Aorta (tissue), 5 donors: ENCODE data around the gene CRAMP1. TPM values are rescaled to one million over a fixed set of nuclear protein-coding genes. Genes with fewer than 3 reads are reported as not detected.

ENCODE experiments used
- ATAC-seq: fragments of 200-7000 bp; cut with Tn5 transposase; one replicate; pipeline ENCODE4 v1.9.1; 2022; ENCODE audit warnings: moderate library complexity; ENCODE audit not compliant: low FRiP score
- DNase-seq, 2 donors: peaks; one replicate each; pipeline ENCODE4 v3.0.0-alpha.2; 2020
- H3K27ac ChIP-seq, 2 donors: one replicate each; pipeline ENCODE4 v1.5.1; 2013; ENCODE audit warnings: low read length in 2 of 2, mild to moderate bottlenecking in 2 of 2, moderate library complexity in 2 of 2, control low read depth in 1 of 2, inconsistent platforms in 1 of 2, low read depth in 1 of 2
- H3K27me3 ChIP-seq, 2 donors: one replicate each; pipeline ENCODE4 v1.6.1; 2013; ENCODE audit warnings: control low read depth in 1 of 2, low read length in 1 of 2, mild to moderate bottlenecking in 1 of 2, moderate library complexity in 1 of 2; ENCODE audit not compliant: insufficient read depth in 2 of 2, control insufficient read depth in 1 of 2
- H3K36me3 ChIP-seq, 2 donors: one replicate each; pipeline ENCODE4 v1.6.1; 2013; ENCODE audit warnings: control low read depth in 1 of 2, low read length in 1 of 2, mild to moderate bottlenecking in 1 of 2; ENCODE audit not compliant: insufficient read depth in 2 of 2, control insufficient read depth in 1 of 2
- H3K4me1 ChIP-seq, 2 donors: one replicate each; pipeline ENCODE4 v1.6.1; 2013; ENCODE audit warnings: low read length in 2 of 2, control low read depth in 1 of 2, mild to moderate bottlenecking in 1 of 2, moderate library complexity in 1 of 2; ENCODE audit not compliant: insufficient read depth in 2 of 2, control insufficient read depth in 1 of 2
- H3K4me3 ChIP-seq, 2 donors: one replicate each; pipeline ENCODE4 v1.5.1; 2013; ENCODE audit warnings: low read length in 2 of 2, control low read depth in 1 of 2, mild to moderate bottlenecking in 1 of 2
- H3K9me3 ChIP-seq: one replicate; pipeline ENCODE4 v1.6.1; 2013; ENCODE audit warnings: mild to moderate bottlenecking, low read length; ENCODE audit not compliant: control insufficient read depth
- WGBS, 2 donors: extraction: QIAGEN DNeasy Blood & Tissue Kit; methylation state at CpG; one replicate each; pipeline ENCODE4 v1.1.7; 2013; 5-methylcytosine and 5-hydroxymethylcytosine counted together
- intact Hi-C, 2 donors: fragments of 100-400 bp; cut with DNase I; formaldehyde crosslinking; loops; one replicate each; pipeline versions ENCODE4 v1.14.2 to v1.15.0; 2022
- polyA plus RNA-seq, 2 donors: library from polyadenylated mRNA; stranded (reverse); fragments of 200-250 nt; gene quantifications; one replicate each; pipeline ENCODE4 v1.2.3, GENCODE V29; 2013
- total RNA-seq, 2 donors: library from RNA; stranded (reverse); fragmentation: NEBNext Ultra II Directional; extraction: Animal tissue kit (Norgen Biotek cat#: 25700); gene quantifications; one replicate each; pipeline ENCODE4 v1.2.1, GENCODE V29; 2021
- donor health status: healthy with polysubstance abuse.
- donor health status: Bipolar disorder and iron deficiency.
- donor health status: DM: no; HTN: no; CAD: no.
- donor health status: DM: no; HTN: no; CAD: no.
- donor health status: DM: yes; HTN: yes; CAD: no.

Gene CRAMP1
- total and polyA plus RNA-seq, 4 donors: 2.3 to 24.2 (median 14.4) TPM

DNA sequence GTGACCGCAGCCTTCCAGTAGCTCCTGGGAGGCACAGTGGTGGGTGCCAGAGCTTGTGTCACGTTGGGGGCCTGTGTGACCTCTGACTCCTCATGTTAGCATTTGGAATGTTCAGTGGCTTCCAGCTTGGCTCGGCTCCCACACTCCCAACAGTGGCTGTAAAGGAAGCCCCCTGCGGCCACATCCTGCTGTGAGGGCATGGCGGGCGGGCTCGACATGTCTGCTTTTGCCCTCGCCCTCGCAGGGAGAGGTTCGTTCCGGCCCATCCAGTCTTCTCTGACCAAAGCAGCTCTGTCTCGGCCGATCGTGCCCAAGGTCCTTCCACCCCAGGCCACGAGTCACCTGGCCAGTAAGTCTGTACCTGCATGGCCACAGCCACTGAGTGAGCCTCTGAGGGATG, 53.7 kb downstream of the CRAMP1 start:
- H3K27me3 ChIP-seq: no peaks in the 10 kb centered on the region
- intact Hi-C loops: no loop called here
- 86 to 87% methylated on average over 15 of the region's 15 CpGs for WGBS, 2 donors
- no peaks in the 10 kb centered on the region for H3K4me1 ChIP-seq
- H3K27ac ChIP-seq: no peak overlapping the region
- no peaks in the 10 kb centered on the region for H3K9me3 ChIP-seq
- DNase-seq (no peak), ATAC-seq (no peak)
- H3K36me3 ChIP-seq: peaks cover 4 to 13% of the 10 kb centered on the region in 2 donors
- H3K4me3 ChIP-seq: no peak overlapping the region

GRCh38 chr16:1666316-1666715, 54.2 kb downstream of the CRAMP1 start:
- H3K4me3 ChIP-seq: no peak overlapping the region
- 90 to 91% methylated on average over 13 of the region's 13 CpGs for WGBS, 2 donors
- intact Hi-C loops: no loop called here
- H3K4me1 ChIP-seq: no peaks in the 10 kb centered on the region
- no peak overlapping the region for H3K27ac ChIP-seq
- DNase-seq (no peak), ATAC-seq (no peak)
- H3K9me3 ChIP-seq: no peaks in the 10 kb centered on the region
- peaks cover 4 to 13% of the 10 kb centered on the region in 2 donors for H3K36me3 ChIP-seq
- H3K27me3 ChIP-seq: no peaks in the 10 kb centered on the region

GRCh38 chr16:1667271-1667670, 55.1 kb downstream of the CRAMP1 start:
- intact Hi-C loops: no loop called here
- Histone ChIP-seq H3K27ac (no peak overlapping the region), H3K36me3 (peaks cover 4 to 13% of the 10 kb centered on the region in 2 donors), H3K27me3 (no peaks in the 10 kb centered on the region), H3K4me3 (no peak overlapping the region), H3K4me1 (no peaks in the 10 kb centered on the region), H3K9me3 (no peaks in the 10 kb centered on the region)
- ATAC-seq (no peak), DNase-seq (no peak)
- 86 to 91% methylated on average over 8 of the region's 8 CpGs for WGBS, 2 donors

GRCh38 chr16:1667916-1668315, 55.8 kb downstream of the CRAMP1 start:
- Histone ChIP-seq H3K4me1 (no peaks in the 10 kb centered on the region), H3K27me3 (no peaks in the 10 kb centered on the region), H3K36me3 (peaks cover 3 to 13% of the 10 kb centered on the region in 2 donors), H3K27ac (no peak overlapping the region), H3K4me3 (no peak overlapping the region), H3K9me3 (no peaks in the 10 kb centered on the region)
- WGBS, 2 donors: 93% methylated on average over 14 of the region's 14 CpGs
- DNase-seq: no peak
- ATAC-seq: no peak
- intact Hi-C loops: no loop called here

GRCh38 chr16:1668612-1669319, 56.6 kb downstream of the CRAMP1 start:
- Histone ChIP-seq H3K4me1 (no peaks in the 10 kb centered on the region), H3K4me3 (no peak overlapping the region), H3K27ac (no peak overlapping the region), H3K27me3 (no peaks in the 10 kb centered on the region), H3K36me3 (peaks cover 3 to 13% of the 10 kb centered on the region in 2 donors), H3K9me3 (no peaks in the 10 kb centered on the region)
- 95% methylated on average over 23 of the region's 23 CpGs for WGBS, 2 donors
- DNase-seq (no peak), ATAC-seq (no peak)
- intact Hi-C loops: no loop called here

- Histone ChIP-seq H3K4me1 (no peaks in the 10 kb centered on the region), H3K9me3 (no peaks in the 10 kb centered on the region), H3K36me3 (peaks cover 3 to 18% of the 10 kb centered on the region in 2 donors), H3K27ac (no peak overlapping the region), H3K27me3 (no peaks in the 10 kb centered on the region), H3K4me3 (no peak overlapping the region)
- DNase-seq (no peak), ATAC-seq (no peak)
- 86 to 88% methylated on average over 7 of the region's 7 CpGs for WGBS, 2 donors
- intact Hi-C loops: loop anchor here in 1 of 2 donors (10.0 kb wide), 1 partner anchor 55 kb away; the partner anchor contains the start of genes CRAMP1 and IFT140
Measured at GRCh38 chr16:1669698-1670097, 57.5 kb downstream of the CRAMP1 start.

- ATAC-seq: no peak
- DNase-seq: no peak
- WGBS, 2 donors: 93 to 95% methylated on average over 19 of the region's 19 CpGs
Measured at GRCh38 chr16:1670371-1670770, 58.2 kb downstream of the CRAMP1 start.

DNA sequence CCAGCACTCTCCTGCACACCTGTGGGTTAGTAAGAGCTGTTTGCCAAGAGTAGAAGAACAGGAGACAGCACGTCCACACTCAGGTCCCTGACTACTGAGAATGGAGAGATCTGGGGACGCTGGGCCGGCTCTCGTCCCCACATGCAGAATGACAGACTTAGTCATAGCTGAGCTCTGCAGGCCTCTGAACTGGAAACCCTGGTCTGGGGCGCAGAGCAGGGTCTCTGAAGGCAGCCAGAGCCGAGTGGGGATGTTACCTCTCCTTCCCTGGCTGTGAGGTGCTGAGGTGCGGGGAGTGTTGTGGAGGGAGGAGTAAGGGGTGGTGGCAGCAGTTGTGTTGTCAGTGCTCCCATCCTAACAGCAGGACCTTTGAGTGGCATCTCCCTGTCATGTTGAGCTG, 58.7 kb downstream of the CRAMP1 start:
- ATAC-seq (no peak), DNase-seq (no peak)
- H3K27me3 ChIP-seq: no peaks in the 10 kb centered on the region
- H3K4me3 ChIP-seq: no peak overlapping the region
- WGBS, 2 donors: 87 to 92% methylated on average over 7 of the region's 7 CpGs
- no peak overlapping the region for H3K27ac ChIP-seq
- H3K36me3 ChIP-seq: peaks cover 3 to 18% of the 10 kb centered on the region in 2 donors
- H3K9me3 ChIP-seq: no peaks in the 10 kb centered on the region
- no peaks in the 10 kb centered on the region for H3K4me1 ChIP-seq
- intact Hi-C loops: loop anchor here in 1 of 2 donors (10.0 kb wide), 1 partner anchor 56 kb away; the partner anchor contains the start of genes CRAMP1 and IFT140

More at GRCh38 chr16:1670371-1670770, 58.2 kb downstream of the CRAMP1 start:
- Histone ChIP-seq H3K4me3 (no peak overlapping the region), H3K4me1 (no peaks in the 10 kb centered on the region), H3K36me3 (peaks cover 3 to 18% of the 10 kb centered on the region in 2 donors), H3K27me3 (no peaks in the 10 kb centered on the region), H3K9me3 (no peaks in the 10 kb centered on the region), H3K27ac (no peak overlapping the region)
- intact Hi-C loops: loop anchor here in 1 of 2 donors (10.0 kb wide), 1 partner anchor 56 kb away; the partner anchor contains the start of genes CRAMP1 and IFT140
